Activated CD4-positive, alpha-beta memory T cell treated with anti-CD3 and anti-CD28 coated beads, Interleukin-2, amount 10 ng/mL, durations not matched to agents 7 days and 5 days (primary cell): ENCODE data around the gene TXNRD2. TPM values are rescaled to one million over a fixed set of nuclear protein-coding genes. Genes with fewer than 3 reads are reported as not detected.

Experiments used
- CTCF ChIA-PET: fragments of 350-600 bp; sonication (Branson Sonifier 250); formaldehyde crosslinking; loops from one replicate; lab custom pipeline; 2021; ENCODE audit warnings: antibody characterized with exemption, inconsistent platforms; lab: Charles Lee
- POLR2A ChIA-PET: fragments of 350-600 bp; sonication (Branson Sonifier 250); formaldehyde crosslinking; loops from one replicate; lab custom pipeline; 2021; ENCODE audit warnings: antibody characterized with exemption; lab: Charles Lee
- DNase-seq: peaks from one replicate; pipeline ENCODE4 v3.0.0-alpha.2; 2020
- H3K27ac Mint-ChIP-seq: one replicate; pipeline ENCODE4 v1.8.0; 2021; ENCODE audit warnings: mild to moderate bottlenecking, mixed read lengths
- H3K27me3 Mint-ChIP-seq: one replicate; pipeline ENCODE4 v1.8.0; 2021; ENCODE audit warnings: mixed read lengths
- H3K36me3 Mint-ChIP-seq: one replicate; pipeline ENCODE4 v1.8.0; 2021; ENCODE audit warnings: low read depth, mixed read lengths
- H3K4me1 Mint-ChIP-seq: one replicate; pipeline ENCODE4 v1.8.0; 2021; ENCODE audit warnings: mixed read lengths
- H3K4me3 Mint-ChIP-seq: one replicate; pipeline ENCODE4 v1.8.0; 2021; ENCODE audit warnings: mild to moderate bottlenecking, mixed read lengths
- H3K9me3 Mint-ChIP-seq: one replicate; pipeline ENCODE4 v1.8.0; 2021; ENCODE audit warnings: mixed read lengths
- total RNA-seq, 2 experiments: library from RNA; stranded (reverse); gene quantifications; one replicate each; pipeline ENCODE4 v1.2.3, GENCODE V29; 2021

Gene TXNRD2
- total RNA-seq, 2 experiments from 2014 or later = 18.9 to 19.1 TPM

- no peak overlapping the region for H3K4me3 Mint-ChIP-seq
- ChIA-PET POLR2A (no interaction called here), CTCF (no interaction called here)
- H3K4me1 Mint-ChIP-seq = peaks cover 10% of the 10 kb centered on the region
- no peak for DNase-seq
- no peaks in the 10 kb centered on the region for H3K36me3 Mint-ChIP-seq
- H3K27me3 Mint-ChIP-seq = no peaks in the 10 kb centered on the region
- no peak overlapping the region for H3K27ac Mint-ChIP-seq
- H3K9me3 Mint-ChIP-seq = no peaks in the 10 kb centered on the region
Observed at GRCh38 chr22:19871023-19871844, 70.4 kb downstream of the TXNRD2 start.

GRCh38 chr22:19870153-19871022, 71.2 kb downstream of the TXNRD2 start:
- POLR2A ChIA-PET = no interaction called here
- DNase-seq = no peak

GRCh38 chr22:19869497-19870152, 72.0 kb downstream of the TXNRD2 start:
- H3K9me3 Mint-ChIP-seq = no peaks in the 10 kb centered on the region
- CTCF ChIA-PET = no interaction called here
- no peak overlapping the region for H3K4me3 Mint-ChIP-seq
- H3K27me3 Mint-ChIP-seq = no peaks in the 10 kb centered on the region
- no peaks in the 10 kb centered on the region for H3K36me3 Mint-ChIP-seq
- DNase-seq = no peak
- H3K4me1 Mint-ChIP-seq = peaks cover 8% of the 10 kb centered on the region
- H3K27ac Mint-ChIP-seq = no peak overlapping the region
- POLR2A ChIA-PET = no interaction called here

More at GRCh38 chr22:19870153-19871022, 71.2 kb downstream of the TXNRD2 start:
- no peaks in the 10 kb centered on the region for H3K27me3 Mint-ChIP-seq
- no peaks in the 10 kb centered on the region for H3K9me3 Mint-ChIP-seq
- H3K27ac Mint-ChIP-seq = no peak overlapping the region
- H3K4me3 Mint-ChIP-seq = no peak overlapping the region
- no peaks in the 10 kb centered on the region for H3K36me3 Mint-ChIP-seq
- H3K4me1 Mint-ChIP-seq = peaks cover 10% of the 10 kb centered on the region
- CTCF ChIA-PET = no interaction called here

- peaks cover under 1% of the 10 kb centered on the region for H3K4me1 Mint-ChIP-seq
- H3K9me3 Mint-ChIP-seq = no peaks in the 10 kb centered on the region
- H3K27me3 Mint-ChIP-seq = no peaks in the 10 kb centered on the region
- ChIA-PET CTCF (no interaction called here), POLR2A (no interaction called here)
- H3K36me3 Mint-ChIP-seq = no peaks in the 10 kb centered on the region
- no peak for DNase-seq
- H3K4me3 Mint-ChIP-seq = no peak overlapping the region
- H3K27ac Mint-ChIP-seq = no peak overlapping the region
Observed at GRCh38 chr22:19868773-19869471, 72.7 kb downstream of the TXNRD2 start.

DNA sequence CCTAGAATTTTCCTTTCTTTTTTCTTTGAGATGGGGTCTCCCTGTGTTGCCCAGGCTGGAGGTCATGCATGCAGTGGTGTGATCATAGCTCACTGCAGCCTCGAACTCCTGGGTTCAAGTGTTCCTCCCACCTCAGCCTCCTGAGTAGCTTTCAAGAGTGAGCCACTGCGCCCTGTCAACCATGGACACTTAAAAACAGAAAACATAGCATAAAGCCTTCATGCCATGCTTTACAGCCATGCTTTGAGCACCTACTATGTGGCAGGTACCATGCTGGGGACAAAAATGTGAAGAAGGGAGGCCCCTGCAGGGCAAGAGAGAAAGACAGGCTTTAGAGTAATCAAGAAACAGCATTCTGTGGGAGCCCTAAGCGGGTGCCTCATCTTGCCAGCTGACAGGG, 73.3 kb downstream of the TXNRD2 start:
- no peak overlapping the region for H3K27ac Mint-ChIP-seq
- no peaks in the 10 kb centered on the region for H3K36me3 Mint-ChIP-seq
- DNase-seq = no peak
- no peaks in the 10 kb centered on the region for H3K4me1 Mint-ChIP-seq
- no peaks in the 10 kb centered on the region for H3K27me3 Mint-ChIP-seq
- H3K9me3 Mint-ChIP-seq = no peaks in the 10 kb centered on the region
- no peak overlapping the region for H3K4me3 Mint-ChIP-seq
- ChIA-PET CTCF (no interaction called here), POLR2A (no interaction called here)

DNA sequence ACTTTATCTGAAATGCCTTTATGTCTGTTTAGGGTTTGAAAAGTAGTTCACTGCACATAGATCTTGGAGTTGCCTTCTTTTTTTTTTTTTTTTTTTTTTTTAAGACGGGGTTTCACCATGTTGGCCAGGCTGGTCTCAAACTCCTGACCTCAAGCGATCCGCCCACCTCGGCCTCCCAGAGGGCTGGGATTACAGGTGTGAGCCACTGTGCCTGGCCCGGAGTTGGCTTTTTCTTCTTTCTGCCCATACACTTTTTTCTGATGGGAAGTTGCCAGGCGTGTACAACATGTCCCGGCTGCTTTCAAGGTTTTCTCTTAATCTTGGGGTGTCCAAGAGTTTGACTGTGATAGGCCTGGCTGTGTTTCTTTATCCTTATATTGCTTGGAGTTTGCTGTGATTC, 74.0 kb downstream of the TXNRD2 start:
- Mint-ChIP-seq H3K36me3 (no peaks in the 10 kb centered on the region), H3K4me3 (no peak overlapping the region), H3K4me1 (no peaks in the 10 kb centered on the region), H3K27ac (no peak overlapping the region), H3K9me3 (no peaks in the 10 kb centered on the region), H3K27me3 (no peaks in the 10 kb centered on the region)
- POLR2A ChIA-PET = interaction anchor here (1.0 kb wide), 1 partner anchor 11 kb away, joined by 4 read pairs; no protein-coding TSS in a partner anchor
- CTCF ChIA-PET = no interaction called here
- DNase-seq = no peak

DNA sequence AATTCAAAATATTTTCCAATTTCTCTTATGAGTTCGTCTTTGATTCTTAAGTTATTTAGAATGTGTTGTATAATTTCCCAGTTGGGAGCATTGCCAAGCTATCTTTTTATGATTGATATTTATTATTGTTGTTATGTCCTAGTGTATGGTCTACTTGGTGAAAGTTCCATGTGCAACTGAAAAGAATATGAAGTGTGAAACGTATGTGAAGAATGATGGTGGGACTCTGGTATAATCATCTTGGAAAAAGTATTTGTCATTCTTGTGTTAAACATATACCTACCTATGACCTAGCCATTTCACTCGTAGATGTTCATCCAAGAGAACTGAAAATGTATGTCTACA, 75.0 kb downstream of the TXNRD2 start:
- Mint-ChIP-seq H3K27me3 (no peaks in the 10 kb centered on the region), H3K9me3 (no peaks in the 10 kb centered on the region), H3K36me3 (no peaks in the 10 kb centered on the region), H3K4me1 (no peaks in the 10 kb centered on the region), H3K4me3 (no peak overlapping the region), H3K27ac (no peak overlapping the region)
- CTCF ChIA-PET = interaction anchor here (0.6 to 1.6 kb wide), 2 partner anchors 11 to 120 kb away, joined by 3 to 5 read pairs; no protein-coding TSS in a partner anchor
- POLR2A ChIA-PET = interaction anchor here (1.0 kb wide), 1 partner anchor 10 kb away, joined by 4 read pairs; no protein-coding TSS in a partner anchor
- no peak for DNase-seq

DNA sequence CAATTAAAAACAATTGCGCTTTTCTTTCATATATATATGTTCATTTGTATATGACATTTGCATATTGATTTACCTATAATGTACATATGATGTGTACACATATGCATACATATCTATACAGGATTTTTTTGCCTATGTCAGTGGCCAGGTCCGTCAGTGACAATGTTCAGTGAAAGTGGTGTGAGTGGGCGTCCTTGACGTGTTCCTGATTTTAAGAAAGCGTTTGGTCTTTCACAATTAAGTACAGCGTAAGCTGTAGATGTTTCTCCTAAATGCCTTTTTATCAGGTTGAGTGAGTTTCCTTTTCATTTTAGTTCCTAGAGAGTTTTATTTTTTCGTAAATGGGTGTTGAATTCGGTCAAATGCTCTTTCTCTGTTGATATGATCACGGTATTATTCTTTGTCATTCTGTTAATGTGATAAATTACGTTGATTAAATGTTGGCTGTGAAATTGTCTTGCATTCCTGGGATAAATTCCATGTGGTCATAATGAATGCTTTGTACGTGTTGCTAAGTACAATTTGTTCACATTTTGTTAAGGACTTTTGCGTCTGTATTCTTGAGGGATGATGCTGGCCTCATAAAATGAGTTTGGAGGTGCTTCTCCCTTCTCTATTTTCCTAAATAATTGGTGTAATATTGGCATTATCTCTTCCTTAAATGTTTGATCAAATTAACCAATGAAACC, 76.3 kb downstream of the TXNRD2 start:
- Mint-ChIP-seq H3K36me3 (no peaks in the 10 kb centered on the region), H3K9me3 (no peaks in the 10 kb centered on the region), H3K4me3 (no peak overlapping the region), H3K27me3 (no peaks in the 10 kb centered on the region), H3K4me1 (no peaks in the 10 kb centered on the region), H3K27ac (no peak overlapping the region)
- ChIA-PET POLR2A (interaction anchor here (1.3 to 1.9 kb wide), 2 partner anchors 10 to 26 kb away, joined by 4 to 7 read pairs; partner anchors contain the start of genes GNB1L and RTL10), CTCF (interaction anchor here (1.6 kb wide), 1 partner anchor 9 kb away, joined by 5 read pairs; no protein-coding TSS in a partner anchor)
- no peak for DNase-seq

DNA sequence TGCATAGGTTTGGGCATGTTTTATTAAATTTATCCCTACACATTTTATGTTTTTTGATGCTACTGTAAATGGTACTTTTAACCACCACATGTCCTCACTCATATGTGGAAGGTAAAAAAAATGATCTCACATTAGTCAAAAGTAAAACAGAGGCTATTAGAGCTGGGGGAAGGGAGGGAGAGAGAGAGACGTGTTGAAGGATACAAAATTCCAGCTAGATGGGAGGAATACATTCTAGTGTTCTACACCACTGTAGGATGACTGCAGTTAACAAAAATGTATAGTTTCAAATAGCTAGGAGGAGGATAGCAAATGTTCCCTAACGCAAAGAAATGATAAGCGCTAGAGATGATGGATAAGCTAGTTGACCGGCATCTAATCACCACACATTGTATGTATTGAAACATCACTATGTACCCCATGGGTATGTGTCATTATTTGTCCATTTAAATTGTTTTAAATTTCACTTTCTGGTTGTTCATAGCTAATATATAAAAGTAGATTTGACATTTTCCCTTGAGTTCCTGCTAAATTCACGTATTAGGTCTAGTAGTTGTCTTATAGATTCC, 77.0 kb downstream of the TXNRD2 start:
- CTCF ChIA-PET = no interaction called here
- H3K9me3 Mint-ChIP-seq = no peaks in the 10 kb centered on the region
- H3K27me3 Mint-ChIP-seq = no peaks in the 10 kb centered on the region
- POLR2A ChIA-PET = interaction anchor here (1.3 to 1.9 kb wide), 2 partner anchors 9 to 26 kb away, joined by 4 to 7 read pairs; partner anchors contain the start of genes GNB1L and RTL10
- H3K36me3 Mint-ChIP-seq = no peaks in the 10 kb centered on the region
- DNase-seq = no peak
- H3K4me1 Mint-ChIP-seq = no peaks in the 10 kb centered on the region
- no peak overlapping the region for H3K4me3 Mint-ChIP-seq
- H3K27ac Mint-ChIP-seq = no peak overlapping the region

- ChIA-PET POLR2A (no interaction called here), CTCF (no interaction called here)
- Mint-ChIP-seq H3K36me3 (no peaks in the 10 kb centered on the region), H3K27ac (no peak overlapping the region), H3K9me3 (no peaks in the 10 kb centered on the region), H3K27me3 (no peaks in the 10 kb centered on the region), H3K4me1 (no peaks in the 10 kb centered on the region), H3K4me3 (no peak overlapping the region)
- DNase-seq = no peak
Observed at GRCh38 chr22:19863571-19863970, 78.0 kb downstream of the TXNRD2 start.

GRCh38 chr22:19862619-19863246, 78.9 kb downstream of the TXNRD2 start:
- ChIA-PET CTCF (no interaction called here), POLR2A (no interaction called here)
- H3K4me1 Mint-ChIP-seq = no peaks in the 10 kb centered on the region
- H3K27ac Mint-ChIP-seq = no peak overlapping the region
- H3K4me3 Mint-ChIP-seq = no peak overlapping the region
- no peaks in the 10 kb centered on the region for H3K9me3 Mint-ChIP-seq
- no peaks in the 10 kb centered on the region for H3K36me3 Mint-ChIP-seq
- no peak for DNase-seq
- H3K27me3 Mint-ChIP-seq = no peaks in the 10 kb centered on the region
